Liver (tissue), 9 donors: ENCODE measurements around the gene GALNT14. TPM values are rescaled to one million over a fixed set of nuclear protein-coding genes. Genes with fewer than 3 reads are reported as not detected.

ENCODE experiments used
- DNase-seq: peaks from one replicate; pipeline ENCODE4 v3.0.0-alpha.2; 2017; ENCODE audit warnings: low spot score
- H3K27ac ChIP-seq, 2 donors: one replicate each; pipeline ENCODE4 v1.7.0; 2013; ENCODE audit warnings: inconsistent platforms in 2 of 2, low read length in 2 of 2, control low read depth in 1 of 2, low read depth in 1 of 2, mild to moderate bottlenecking in 1 of 2
- H3K27me3 ChIP-seq, 4 donors: one replicate each; pipeline versions ENCODE4 v1.6.1 to v1.7.0; 2013; ENCODE audit warnings: low read length in 3 of 4, inconsistent platforms in 1 of 4, mild to moderate bottlenecking in 1 of 4, moderate library complexity in 1 of 4; ENCODE audit not compliant: control insufficient read depth in 4 of 4, insufficient read depth in 4 of 4
- H3K36me3 ChIP-seq, 4 donors: one replicate each; pipeline versions ENCODE4 v1.6.1 to v1.7.0; 2013; ENCODE audit warnings: low read length in 3 of 4, mild to moderate bottlenecking in 3 of 4, low read depth in 1 of 4, moderate library complexity in 1 of 4; ENCODE audit not compliant: control insufficient read depth in 4 of 4, insufficient read depth in 3 of 4
- H3K4me1 ChIP-seq, 4 donors: one replicate each; pipeline versions ENCODE4 v1.6.1 to v1.7.0; 2013; ENCODE audit warnings: low read length in 3 of 4, mild to moderate bottlenecking in 3 of 4, moderate library complexity in 1 of 4; ENCODE audit not compliant: control insufficient read depth in 4 of 4, insufficient read depth in 4 of 4
- H3K4me3 ChIP-seq, 3 donors: one replicate each; pipeline versions ENCODE4 v1.6.1 to v1.7.0; 2013; ENCODE audit warnings: low read length in 3 of 3, control low read depth in 1 of 3, low read depth in 1 of 3, mild to moderate bottlenecking in 1 of 3
- H3K9ac ChIP-seq, 2 donors: one replicate each; pipeline ENCODE4 v1.7.0; 2013; ENCODE audit warnings: low read length in 2 of 2, mild to moderate bottlenecking in 2 of 2, moderate library complexity in 2 of 2, control low read depth in 1 of 2, low read depth in 1 of 2
- H3K9me3 ChIP-seq, 4 donors: one replicate each; pipeline versions ENCODE4 v1.6.1 to v1.7.0; 2013; ENCODE audit warnings: low read length in 3 of 4; ENCODE audit not compliant: control insufficient read depth in 4 of 4
- ATF3 ChIP-seq: IDR thresholded peaks from 2 replicates; pipeline ENCODE4 v1.6.1; 2016; ENCODE audit warnings: antibody characterized with exemption
- CTCF ChIP-seq: fragments of 150-350 bp; IDR thresholded peaks from 2 replicates; pipeline ENCODE4 v1.5.1; 2017; ENCODE audit warnings: improper control_type of control experiment, low read depth, low read length; ENCODE audit not compliant: missing input control
- EGR1 ChIP-seq, 2 donors: IDR thresholded peaks; 2 replicates each; pipeline ENCODE4 v1.6.1; 2016 to 2018; ENCODE audit warnings: antibody characterized with exemption in 2 of 2, low read depth in 2 of 2
- FOXA1 ChIP-seq: IDR thresholded peaks from 2 replicates; pipeline ENCODE4 v1.6.1; 2016; ENCODE audit warnings: antibody characterized with exemption
- FOXA2 ChIP-seq: IDR thresholded peaks from 2 replicates; pipeline ENCODE4 v1.6.1; 2016; ENCODE audit warnings: antibody characterized with exemption
- GABPA ChIP-seq, 2 donors: IDR thresholded peaks in 1 of 2; conservative IDR thresholded peaks in 1 of 2; 2 replicates each; pipeline ENCODE4 v1.6.1; 2016; ENCODE audit warnings: antibody characterized with exemption in 2 of 2, mild to moderate bottlenecking in 1 of 2, moderate library complexity in 1 of 2
- HNF4A ChIP-seq, 2 donors: conservative IDR thresholded peaks; 2 replicates each; pipeline ENCODE4 v1.6.1; 2016; ENCODE audit warnings: antibody characterized with exemption in 2 of 2, mild to moderate bottlenecking in 2 of 2
- HNF4G ChIP-seq: IDR thresholded peaks from 2 replicates; pipeline ENCODE4 v1.6.1; 2016; ENCODE audit warnings: antibody characterized with exemption
- NR2F2 ChIP-seq: IDR thresholded peaks from 2 replicates; pipeline ENCODE4 v1.6.1; 2016; ENCODE audit warnings: antibody characterized with exemption
- RAD21 ChIP-seq, 2 donors: IDR thresholded peaks; 2 replicates each; pipeline ENCODE4 v1.6.1; 2016; ENCODE audit warnings: antibody characterized with exemption in 2 of 2, mild to moderate bottlenecking in 2 of 2
- REST ChIP-seq: IDR thresholded peaks from 2 replicates; pipeline ENCODE4 v1.6.1; 2016; ENCODE audit warnings: antibody characterized with exemption, mild to moderate bottlenecking
- TAF1 ChIP-seq: conservative IDR thresholded peaks from 2 replicates; pipeline ENCODE4 v1.6.1; 2016; ENCODE audit warnings: antibody characterized with exemption, mild to moderate bottlenecking
- YY1 ChIP-seq: IDR thresholded peaks from 2 replicates; pipeline ENCODE4 v1.6.1; 2016; ENCODE audit warnings: antibody characterized with exemption, mild to moderate bottlenecking
- ZBTB33 ChIP-seq: IDR thresholded peaks from 2 replicates; pipeline ENCODE4 v1.6.1; 2016; ENCODE audit warnings: antibody characterized with exemption
- WGBS: extraction: QIAGEN DNeasy Blood & Tissue Kit; methylation state at CpG from one replicate; pipeline ENCODE4 v1.1.7; 2013; 5-methylcytosine and 5-hydroxymethylcytosine counted together
- polyA plus RNA-seq, 2 donors: library from polyadenylated mRNA; stranded (reverse) in 1 of 2; unstranded in 1 of 2; fragments of 200-250 nt in 1 of 2; fragments of >200 nt in 1 of 2; fragmentation: Nextera tagmentation in 1 of 2; extraction: Ambion mirVana in 1 of 2; gene quantifications; one replicate each; pipeline versions ENCODE4 v1.2.1 to v1.2.3, GENCODE V29; 2013 to 2015
- total RNA-seq, 2 donors: library from RNA; depleted of rRNA; stranded (reverse); fragments of >200 nt; gene quantifications; one replicate each; pipeline ENCODE4 v1.2.3, GENCODE V29; 2014
- donor health status: healthy.
- donor health status: healthy.
- donor health status: healthy.
- donor health status: healthy.
- donor health status: healthy.

GALNT14 gene
- total and polyA plus RNA-seq, 4 donors: 0.86 to 2.0 (median 1.5) TPM

GRCh38 chr2:30965022-30965531 is 173.2 kb downstream of the GALNT14 start:
- H3K27me3 ChIP-seq: no peaks in the 10 kb centered on the region
- no peak overlapping the region for H3K4me3 ChIP-seq
- H3K9ac ChIP-seq: no peak overlapping the region
- H3K27ac ChIP-seq: no peak overlapping the region
- no peaks in the 10 kb centered on the region for H3K4me1 ChIP-seq
- TF ChIP-seq CTCF: no peak
- TF ChIP-seq FOXA2: no peak
- TF ChIP-seq ZBTB33: no peak
- no peak for TF ChIP-seq ATF3
- TF ChIP-seq YY1: no peak
- no peak for TF ChIP-seq RAD21 (IDR thresholded peaks at IDR 0.05)
- TF ChIP-seq HNF4G: no peak
- no peak for TF ChIP-seq TAF1
- TF ChIP-seq EGR1 (IDR thresholded peaks at IDR 0.05; ENCODE audit: low read depth in 2 of 2): no peak
- TF ChIP-seq GABPA (IDR thresholded peaks at IDR 0.05 in 1 of 2, conservative IDR thresholded peaks at IDR 0.05 in 1 of 2): no peak
- TF ChIP-seq NR2F2: no peak
- H3K9me3 ChIP-seq: no peaks in the 10 kb centered on the region
- no peak for DNase-seq
- WGBS: 91% methylated on average over 10 of the region's 10 CpGs
- no peaks in the 10 kb centered on the region for H3K36me3 ChIP-seq

GRCh38 chr2:30964334-30965005 is 173.8 kb downstream of the GALNT14 start:
- H3K27me3 ChIP-seq: no peaks in the 10 kb centered on the region
- no peak for DNase-seq
- WGBS: 85% methylated on average over 11 of the region's 11 CpGs

GRCh38 chr2:30963184-30963583 is 175.1 kb downstream of the GALNT14 start:
- H3K9me3 ChIP-seq: no peaks in the 10 kb centered on the region
- 86% methylated on average over 7 of the region's 7 CpGs for WGBS
- H3K4me3 ChIP-seq: no peak overlapping the region
- H3K4me1 ChIP-seq: no peaks in the 10 kb centered on the region
- TF ChIP-seq FOXA2: no peak
- TF ChIP-seq HNF4G: no peak
- no peak for TF ChIP-seq NR2F2
- TF ChIP-seq ATF3: no peak
- no peak for TF ChIP-seq ZBTB33
- TF ChIP-seq REST: no peak
- no peak for TF ChIP-seq FOXA1
- no peaks in the 10 kb centered on the region for H3K27me3 ChIP-seq
- no peak for DNase-seq
- H3K36me3 ChIP-seq: no peaks in the 10 kb centered on the region
- H3K9ac ChIP-seq: no peak overlapping the region
- H3K27ac ChIP-seq: no peak overlapping the region

More at GRCh38 chr2:30964334-30965005, 173.8 kb downstream of the GALNT14 start:
- no peak overlapping the region for H3K27ac ChIP-seq
- H3K4me3 ChIP-seq: no peak overlapping the region
- no peak overlapping the region for H3K9ac ChIP-seq
- no peaks in the 10 kb centered on the region for H3K36me3 ChIP-seq
- no peaks in the 10 kb centered on the region for H3K4me1 ChIP-seq
- TF ChIP-seq TAF1: no peak
- TF ChIP-seq RAD21 (IDR thresholded peaks at IDR 0.05): no peak
- no peak for TF ChIP-seq HNF4A (conservative IDR thresholded peaks at IDR 0.05)
- no peak for TF ChIP-seq GABPA (IDR thresholded peaks at IDR 0.05 in 1 of 2, conservative IDR thresholded peaks at IDR 0.05 in 1 of 2)
- H3K9me3 ChIP-seq: no peaks in the 10 kb centered on the region
